ENCODE measurements around the gene ABCC3. TPM values are rescaled to one million over a fixed set of nuclear protein-coding genes. Genes with fewer than 3 reads are reported as not detected.

ABCC3 gene
- total and polyA plus RNA-seq, 9 of the 15 experiments (the other 6 are each of a cell fraction or from before 2014, with no cell fraction given), result 0.03 to 1.6 (median 0.42) TPM; not detected in 5

- TF ChIP-seq ZNF280A (IDR thresholded peaks at IDR 0.05; ENCODE audit: low read depth, partially characterized antibody) (no peak), HDAC2 (IDR thresholded peaks at IDR 0.05) (no peak), ID3 (CRISPR knock-in tag; IDR thresholded peaks at IDR 0.05) (no peak), ID3 (tag; IDR thresholded peaks at IDR 0.05) (peak; percentile 36; the same call in 1 of the 2 replicates), TRIM28 (IDR thresholded peaks at IDR 0.05) (no peak), ZFP1 (CRISPR knock-in tag; IDR thresholded peaks at IDR 0.05) (no peak), MAFF (IDR thresholded peaks at IDR 0.05; ENCODE audit: low read length) (no peak), DEAF1 (CRISPR knock-in tag; IDR thresholded peaks at IDR 0.05) (peak; percentile 54), U2AF2 (optimal IDR thresholded peaks at IDR 0.05; ENCODE audit: low read depth, low read length) (no peak), ZBTB43 (CRISPR knock-in tag; IDR thresholded peaks at IDR 0.05) (no peak), NONO (IDR thresholded peaks at IDR 0.05; ENCODE audit: low read depth in 2 of 2, low read length in 1 of 2) (no peak), CBX2 (IDR thresholded peaks at IDR 0.05; ENCODE audit: insufficient read depth, low read length, poor library complexity, severe bottlenecking) (no peak), ILK (tag; IDR thresholded peaks at IDR 0.05; ENCODE audit: borderline replicate concordance, low read depth) (no peak), ZNF444 (CRISPR knock-in tag; IDR thresholded peaks at IDR 0.05) (no peak), NCOR1 (IDR thresholded peaks at IDR 0.05) (no peak), FOXK1 (CRISPR knock-in tag; IDR thresholded peaks at IDR 0.05; ENCODE audit: borderline replicate concordance) (no peak), ADNP (tag; IDR thresholded peaks at IDR 0.05) (no peak), KHSRP (IDR thresholded peaks at IDR 0.05) (no peak)
- TF ChIP-seq, protein P1, sequence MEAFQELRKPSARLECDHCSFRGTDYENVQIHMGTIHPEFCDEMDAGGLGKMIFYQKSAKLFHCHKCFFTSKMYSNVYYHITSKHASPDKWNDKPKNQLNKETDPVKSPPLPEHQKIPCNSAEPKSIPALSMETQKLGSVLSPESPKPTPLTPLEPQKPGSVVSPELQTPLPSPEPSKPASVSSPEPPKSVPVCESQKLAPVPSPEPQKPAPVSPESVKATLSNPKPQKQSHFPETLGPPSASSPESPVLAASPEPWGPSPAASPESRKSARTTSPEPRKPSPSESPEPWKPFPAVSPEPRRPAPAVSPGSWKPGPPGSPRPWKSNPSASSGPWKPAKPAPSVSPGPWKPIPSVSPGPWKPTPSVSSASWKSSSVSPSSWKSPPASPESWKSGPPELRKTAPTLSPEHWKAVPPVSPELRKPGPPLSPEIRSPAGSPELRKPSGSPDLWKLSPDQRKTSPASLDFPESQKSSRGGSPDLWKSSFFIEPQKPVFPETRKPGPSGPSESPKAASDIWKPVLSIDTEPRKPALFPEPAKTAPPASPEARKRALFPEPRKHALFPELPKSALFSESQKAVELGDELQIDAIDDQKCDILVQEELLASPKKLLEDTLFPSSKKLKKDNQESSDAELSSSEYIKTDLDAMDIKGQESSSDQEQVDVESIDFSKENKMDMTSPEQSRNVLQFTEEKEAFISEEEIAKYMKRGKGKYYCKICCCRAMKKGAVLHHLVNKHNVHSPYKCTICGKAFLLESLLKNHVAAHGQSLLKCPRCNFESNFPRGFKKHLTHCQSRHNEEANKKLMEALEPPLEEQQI (IDR thresholded peaks at IDR 0.05), result no peak
- TF ChIP-seq, protein P2, sequence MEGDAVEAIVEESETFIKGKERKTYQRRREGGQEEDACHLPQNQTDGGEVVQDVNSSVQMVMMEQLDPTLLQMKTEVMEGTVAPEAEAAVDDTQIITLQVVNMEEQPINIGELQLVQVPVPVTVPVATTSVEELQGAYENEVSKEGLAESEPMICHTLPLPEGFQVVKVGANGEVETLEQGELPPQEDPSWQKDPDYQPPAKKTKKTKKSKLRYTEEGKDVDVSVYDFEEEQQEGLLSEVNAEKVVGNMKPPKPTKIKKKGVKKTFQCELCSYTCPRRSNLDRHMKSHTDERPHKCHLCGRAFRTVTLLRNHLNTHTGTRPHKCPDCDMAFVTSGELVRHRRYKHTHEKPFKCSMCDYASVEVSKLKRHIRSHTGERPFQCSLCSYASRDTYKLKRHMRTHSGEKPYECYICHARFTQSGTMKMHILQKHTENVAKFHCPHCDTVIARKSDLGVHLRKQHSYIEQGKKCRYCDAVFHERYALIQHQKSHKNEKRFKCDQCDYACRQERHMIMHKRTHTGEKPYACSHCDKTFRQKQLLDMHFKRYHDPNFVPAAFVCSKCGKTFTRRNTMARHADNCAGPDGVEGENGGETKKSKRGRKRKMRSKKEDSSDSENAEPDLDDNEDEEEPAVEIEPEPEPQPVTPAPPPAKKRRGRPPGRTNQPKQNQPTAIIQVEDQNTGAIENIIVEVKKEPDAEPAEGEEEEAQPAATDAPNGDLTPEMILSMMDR (IDR thresholded peaks at IDR 0.05 in 2 of 3, conservative IDR thresholded peaks at IDR 0.05 in 1 of 3; ENCODE audit: insufficient read depth in 2 of 3, low read depth in 1 of 3, low read length in 3 of 3), result peak; percentile 81 to 91 (median 86)
Observed at GRCh38 chr17:50626037-50626574, 8.6 kb upstream of the ABCC3 start (continued).
